ENCODE measurements around the gene CNPY4.

Gene CNPY4

DNA sequence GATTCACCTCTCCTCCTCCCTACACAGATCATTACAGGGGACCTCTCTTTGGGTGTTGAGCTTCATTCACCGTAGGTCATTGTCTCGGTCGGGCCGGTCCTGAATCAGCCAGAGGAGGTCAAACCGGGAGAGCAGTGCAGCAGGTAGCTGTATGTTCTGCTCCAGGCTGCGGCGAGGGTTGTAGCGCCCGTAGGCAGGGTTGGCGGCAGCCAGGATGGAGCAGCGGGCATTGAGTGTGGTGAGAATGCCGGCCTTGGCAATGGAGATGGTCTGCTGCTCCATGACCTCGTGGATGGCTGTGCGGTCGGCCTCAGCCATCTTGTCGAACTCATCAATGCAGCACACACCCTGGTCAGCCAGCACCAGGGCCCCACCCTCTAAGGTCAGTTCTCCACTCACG is 23.7 kb upstream of the CNPY4 start:
- TF ChIP-seq LEF1 (IDR thresholded peaks at IDR 0.05; ENCODE audit: borderline replicate concordance) (no peak), BHLHE40 (IDR thresholded peaks at IDR 0.05; ENCODE audit: borderline replicate concordance) (no peak), L3MBTL2 (conservative IDR thresholded peaks at IDR 0.05) (no peak), ZNF384 (IDR thresholded peaks at IDR 0.05) (no peak), CTBP1 (IDR thresholded peaks at IDR 0.05; ENCODE audit: borderline replicate concordance) (no peak)
- TF ChIP-seq, protein P1, sequence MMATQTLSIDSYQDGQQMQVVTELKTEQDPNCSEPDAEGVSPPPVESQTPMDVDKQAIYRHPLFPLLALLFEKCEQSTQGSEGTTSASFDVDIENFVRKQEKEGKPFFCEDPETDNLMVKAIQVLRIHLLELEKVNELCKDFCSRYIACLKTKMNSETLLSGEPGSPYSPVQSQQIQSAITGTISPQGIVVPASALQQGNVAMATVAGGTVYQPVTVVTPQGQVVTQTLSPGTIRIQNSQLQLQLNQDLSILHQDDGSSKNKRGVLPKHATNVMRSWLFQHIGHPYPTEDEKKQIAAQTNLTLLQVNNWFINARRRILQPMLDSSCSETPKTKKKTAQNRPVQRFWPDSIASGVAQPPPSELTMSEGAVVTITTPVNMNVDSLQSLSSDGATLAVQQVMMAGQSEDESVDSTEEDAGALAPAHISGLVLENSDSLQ (IDR thresholded peaks at IDR 0.05) = no peak
- ChIA-PET CTCF (no interaction called here), POLR2A (interaction anchor here (1.1 to 1.3 kb wide), 3 partner anchors 10 to 53 kb away, joined by 3 to 4 read pairs (median 3); partner anchors contain the start of gene LAMTOR4)
- no peak for DNase-seq (ENCODE audit: extremely low spot score)

DNA sequence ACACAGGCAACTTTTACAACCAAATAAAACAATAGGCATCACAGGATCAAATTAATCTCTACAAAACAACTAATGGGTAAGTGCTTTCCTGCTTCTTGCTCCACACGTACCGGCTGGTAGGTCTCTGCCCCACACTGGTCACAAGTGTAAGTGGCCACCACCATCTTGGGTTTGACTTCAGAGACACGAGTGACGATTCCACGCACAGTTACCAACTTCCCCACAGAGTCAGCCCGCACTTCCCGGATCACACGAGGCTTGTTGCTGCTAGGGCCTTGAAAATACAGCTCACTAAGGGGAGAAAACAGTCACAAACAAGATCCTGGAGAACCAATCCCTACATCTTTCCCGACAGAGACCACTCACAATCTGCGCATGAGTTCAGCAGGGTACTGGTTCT is 20.5 kb upstream of the CNPY4 start:
- no peak for DNase-seq (ENCODE audit: extremely low spot score)
- ChIA-PET POLR2A (interaction anchor here (4.9 kb wide), 1 partner anchor 9 kb away, joined by 100 read pairs; the partner anchor contains the start of gene COPS6), CTCF (no interaction called here)
- no peak for TF ChIP-seq CTBP1 (IDR thresholded peaks at IDR 0.05; ENCODE audit: borderline replicate concordance)
- TF ChIP-seq L3MBTL2 (conservative IDR thresholded peaks at IDR 0.05) = no peak
- no peak for TF ChIP-seq ZNF384 (IDR thresholded peaks at IDR 0.05)
- TF ChIP-seq FOXM1 (IDR thresholded peaks at IDR 0.05; ENCODE audit: borderline replicate concordance) = no peak
- TF ChIP-seq ARNT (IDR thresholded peaks at IDR 0.05) = no peak
- no peak for TF ChIP-seq FOXK2 (IDR thresholded peaks at IDR 0.05)
- TF ChIP-seq SUZ12 (IDR thresholded peaks at IDR 0.05) = no peak
- TF ChIP-seq, protein P1 (IDR thresholded peaks at IDR 0.05) = no peak
- TF ChIP-seq SP1 (IDR thresholded peaks at IDR 0.05) = no peak
- no peak for TF ChIP-seq NFRKB (IDR thresholded peaks at IDR 0.05)
- TF ChIP-seq FOXA1 (IDR thresholded peaks at IDR 0.05) = no peak
- TF ChIP-seq TARDBP (IDR thresholded peaks at IDR 0.05) = no peak
- no peak for TF ChIP-seq LEF1 (IDR thresholded peaks at IDR 0.05; ENCODE audit: borderline replicate concordance)
- no peak for TF ChIP-seq ELF4 (IDR thresholded peaks at IDR 0.05)

DNA sequence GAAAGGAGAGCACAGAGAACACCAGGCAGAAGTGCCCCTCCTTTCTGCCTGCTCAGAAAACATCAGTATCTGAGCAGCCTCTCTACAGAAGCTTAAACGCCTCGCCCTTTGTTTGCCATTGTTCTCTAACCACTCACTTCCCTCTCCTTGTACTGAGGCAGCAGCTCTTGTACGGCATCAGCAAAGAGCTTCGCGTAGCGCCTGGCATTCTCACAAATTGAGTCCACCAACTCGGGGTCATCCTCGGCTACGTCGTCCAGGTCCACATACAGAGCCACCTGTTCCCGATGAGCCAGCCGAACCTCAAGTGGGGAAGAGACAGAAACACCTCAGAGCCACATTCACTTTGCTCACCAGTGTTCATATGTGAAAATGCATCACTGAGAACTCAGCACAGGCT is 20.0 kb upstream of the CNPY4 start:
- no peak for DNase-seq (ENCODE audit: extremely low spot score)
- ChIA-PET POLR2A (interaction anchor here (4.9 kb wide), 1 partner anchor 10 kb away, joined by 100 read pairs; the partner anchor contains the start of gene COPS6), CTCF (no interaction called here)
- TF ChIP-seq FOXK2 (IDR thresholded peaks at IDR 0.05) (no peak), ZNF384 (IDR thresholded peaks at IDR 0.05) (no peak), FOXM1 (IDR thresholded peaks at IDR 0.05; ENCODE audit: borderline replicate concordance) (no peak), HDGF (IDR thresholded peaks at IDR 0.05; ENCODE audit: borderline replicate concordance) (no peak), L3MBTL2 (conservative IDR thresholded peaks at IDR 0.05) (no peak), ELF4 (IDR thresholded peaks at IDR 0.05) (no peak), SP1 (IDR thresholded peaks at IDR 0.05) (no peak), CTBP1 (IDR thresholded peaks at IDR 0.05; ENCODE audit: borderline replicate concordance) (no peak), FOXA1 (IDR thresholded peaks at IDR 0.05) (no peak), LEF1 (IDR thresholded peaks at IDR 0.05; ENCODE audit: borderline replicate concordance) (no peak), ARNT (IDR thresholded peaks at IDR 0.05) (no peak), NFRKB (IDR thresholded peaks at IDR 0.05) (no peak), SUZ12 (IDR thresholded peaks at IDR 0.05) (no peak), BHLHE40 (IDR thresholded peaks at IDR 0.05; ENCODE audit: borderline replicate concordance) (no peak), TARDBP (IDR thresholded peaks at IDR 0.05) (no peak)
- TF ChIP-seq, protein P1 (IDR thresholded peaks at IDR 0.05) = no peak

DNA sequence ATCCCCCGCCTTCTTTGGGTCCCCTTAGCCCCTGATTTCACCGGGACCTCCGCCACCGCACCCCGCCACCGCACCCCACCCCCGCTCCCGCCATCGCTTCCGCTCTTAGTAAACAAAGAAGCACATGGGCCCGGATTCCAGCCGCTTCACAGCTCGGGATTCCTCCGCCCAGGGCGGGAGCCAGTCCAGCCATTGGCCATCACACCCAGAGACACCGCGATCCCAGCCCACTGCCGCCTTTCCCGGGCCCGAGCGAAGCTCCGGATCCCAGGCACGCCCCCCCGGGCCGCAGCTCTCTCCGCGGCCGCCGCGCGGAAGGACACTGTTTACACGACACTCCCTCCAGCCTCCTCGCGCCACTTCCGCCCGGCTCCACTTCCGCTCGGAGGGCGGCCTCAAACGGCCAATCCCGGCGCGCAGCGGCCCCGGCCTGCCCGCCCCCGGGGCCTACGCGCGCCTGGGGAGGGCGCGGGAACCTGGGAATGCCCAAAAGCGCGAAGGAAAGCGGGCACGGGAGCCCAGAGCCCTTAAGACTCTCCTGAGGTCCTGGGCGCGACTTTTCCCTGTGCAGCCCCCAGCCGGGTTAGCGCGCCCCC is 18.9 kb upstream of the CNPY4 start:
- peak; percentile 82 for DNase-seq (ENCODE audit: extremely low spot score)
- POLR2A ChIA-PET = interaction anchor here (0.9 to 5.4 kb wide), 17 partner anchors 8 to 336 kb away, joined by 3 to 100 read pairs (median 14); partner anchors contain the start of genes CNPY4, COPS6, LAMTOR4 and MBLAC1
- CTCF ChIA-PET = interaction anchor here (1.2 kb wide), 1 partner anchor 16 kb away, joined by 4 read pairs; no protein-coding TSS in a partner anchor
- TF ChIP-seq SUZ12 (IDR thresholded peaks at IDR 0.05) (no peak), BHLHE40 (IDR thresholded peaks at IDR 0.05; ENCODE audit: borderline replicate concordance) (no peak), SP1 (IDR thresholded peaks at IDR 0.05) (no peak), FOXM1 (IDR thresholded peaks at IDR 0.05; ENCODE audit: borderline replicate concordance) (0 out of 2 replicates have a peak, but pooled peaks have one; percentile 1), TARDBP (IDR thresholded peaks at IDR 0.05) (no peak), L3MBTL2 (conservative IDR thresholded peaks at IDR 0.05) (no peak; the same call in 1 of the 2 replicates), ZNF384 (IDR thresholded peaks at IDR 0.05) (no peak), FOXK2 (IDR thresholded peaks at IDR 0.05) (peak; percentile 98), CTBP1 (IDR thresholded peaks at IDR 0.05; ENCODE audit: borderline replicate concordance) (no peak), ARNT (IDR thresholded peaks at IDR 0.05) (no peak), ELF4 (IDR thresholded peaks at IDR 0.05) (peak; percentile 61; the same call in 1 of the 2 replicates), HDGF (IDR thresholded peaks at IDR 0.05; ENCODE audit: borderline replicate concordance) (no peak), LEF1 (IDR thresholded peaks at IDR 0.05; ENCODE audit: borderline replicate concordance) (no peak), FOXA1 (IDR thresholded peaks at IDR 0.05) (no peak), NFRKB (IDR thresholded peaks at IDR 0.05) (no peak)
- TF ChIP-seq, protein P1 (IDR thresholded peaks at IDR 0.05) = no peak

Measured in HEK293T (cell line).